Measurements from ENCODE around the gene RECQL5. TPM values are rescaled to one million over a fixed set of nuclear protein-coding genes. Genes with fewer than 3 reads are reported as not detected.

Gene RECQL5
- total RNA-seq, 4 donors from 2014 or later: 41.9 to 91.8 (median 70.1) TPM

- H3K4me3 ChIP-seq (replicated peaks in 1 of 3): no peak overlapping the region
- no peak for DNase-seq
- H3K27me3 ChIP-seq: no peaks in the 10 kb centered on the region
- intact Hi-C loops (cut with DNase I): no loop called here
- peaks cover 15 to 20% of the 10 kb centered on the region in 2 donors for H3K36me3 ChIP-seq
- no peak overlapping the region for H3K27ac ChIP-seq
- WGBS, 2 donors: 68 to 74% methylated on average over 2 of the region's 2 CpGs
- H3K4me1 ChIP-seq: no peaks in the 10 kb centered on the region
- no peaks in the 10 kb centered on the region for H3K9me3 ChIP-seq
- TF ChIP-seq CTCF (IDR thresholded peaks at IDR 0.05) (peak in 1 of 6 experiments; percentile 13), POLR2A (IDR thresholded peaks at IDR 0.05) (no peak)
Measured at GRCh38 chr17:75654176-75654575, 12.8 kb downstream of the RECQL5 start.

GRCh38 chr17:75652934-75653549 is 13.9 kb downstream of the RECQL5 start:
- DNase-seq: peak in 1 of 2 donors; percentile 34
- intact Hi-C loops (cut with DNase I): loop anchor here (2.0 kb wide), 1 partner anchor 20 kb away; the partner anchor contains the start of gene SMIM5
- no peaks in the 10 kb centered on the region for H3K9me3 ChIP-seq
- no peaks in the 10 kb centered on the region for H3K27me3 ChIP-seq
- no peak overlapping the region for H3K27ac ChIP-seq
- no peaks in the 10 kb centered on the region for H3K4me1 ChIP-seq
- peaks cover 15 to 20% of the 10 kb centered on the region in 2 donors for H3K36me3 ChIP-seq
- TF ChIP-seq POLR2A (IDR thresholded peaks at IDR 0.05): no peak
- TF ChIP-seq CTCF (IDR thresholded peaks at IDR 0.05): peak in 5 of 6 experiments; percentile 44 to 73 (median 65)
- 67 to 70% methylated on average over 6 of the region's 6 CpGs for WGBS, 2 donors
- H3K4me3 ChIP-seq (replicated peaks in 1 of 3): no peak overlapping the region

- Histone ChIP-seq H3K4me1 (no peaks in the 10 kb centered on the region), H3K4me3 (replicated peaks in 1 of 3) (no peak overlapping the region), H3K27me3 (no peaks in the 10 kb centered on the region), H3K9me3 (no peaks in the 10 kb centered on the region), H3K36me3 (peaks cover 15 to 20% of the 10 kb centered on the region in 2 donors), H3K27ac (no peak overlapping the region)
- no peak for TF ChIP-seq CTCF (IDR thresholded peaks at IDR 0.05)
- no peak for TF ChIP-seq POLR2A (IDR thresholded peaks at IDR 0.05)
- 88 to 98% methylated on average over 4 to 5 of the region's 5 CpGs for WGBS, 2 donors
- intact Hi-C loops (cut with DNase I): loop anchor here (2.0 kb wide), 1 partner anchor 20 kb away; the partner anchor contains the start of gene SMIM5
- no peak for DNase-seq
Measured at GRCh38 chr17:75652341-75652740, 14.6 kb downstream of the RECQL5 start.

- no peak overlapping the region for H3K27ac ChIP-seq
- intact Hi-C loops (cut with DNase I): no loop called here
- H3K4me1 ChIP-seq: peaks cover 1 to 4% of the 10 kb centered on the region in 2 donors
- H3K9me3 ChIP-seq: no peaks in the 10 kb centered on the region
- WGBS, 2 donors: 96 to 97% methylated on average over 6 to 7 of the region's 7 CpGs
- no peak for TF ChIP-seq POLR2A (IDR thresholded peaks at IDR 0.05)
- no peak for TF ChIP-seq CTCF (IDR thresholded peaks at IDR 0.05)
- no peaks in the 10 kb centered on the region for H3K27me3 ChIP-seq
- no peak for DNase-seq
- H3K4me3 ChIP-seq (replicated peaks in 1 of 3): no peak overlapping the region
- peaks cover 15 to 17% of the 10 kb centered on the region in 2 donors for H3K36me3 ChIP-seq
Measured at GRCh38 chr17:75650874-75651273, 16.1 kb downstream of the RECQL5 start.

GRCh38 chr17:75649687-75650086 is 17.3 kb downstream of the RECQL5 start:
- Histone ChIP-seq H3K27me3 (no peaks in the 10 kb centered on the region), H3K4me1 (peaks cover 13 to 16% of the 10 kb centered on the region in 2 donors), H3K36me3 (peaks cover 15 to 17% of the 10 kb centered on the region in 2 donors), H3K4me3 (replicated peaks in 1 of 3) (no peak overlapping the region), H3K9me3 (no peaks in the 10 kb centered on the region), H3K27ac (no peak overlapping the region)
- WGBS, 2 donors: 96 to 99% methylated on average over 4 to 6 of the region's 6 CpGs
- intact Hi-C loops (cut with DNase I): no loop called here
- DNase-seq: no peak
- no peak for TF ChIP-seq POLR2A (IDR thresholded peaks at IDR 0.05)
- no peak for TF ChIP-seq CTCF (IDR thresholded peaks at IDR 0.05)

Data from thyroid gland (tissue), 4 donors.